ENCODE data around the gene FMN2.

The FMN2 gene

DNA sequence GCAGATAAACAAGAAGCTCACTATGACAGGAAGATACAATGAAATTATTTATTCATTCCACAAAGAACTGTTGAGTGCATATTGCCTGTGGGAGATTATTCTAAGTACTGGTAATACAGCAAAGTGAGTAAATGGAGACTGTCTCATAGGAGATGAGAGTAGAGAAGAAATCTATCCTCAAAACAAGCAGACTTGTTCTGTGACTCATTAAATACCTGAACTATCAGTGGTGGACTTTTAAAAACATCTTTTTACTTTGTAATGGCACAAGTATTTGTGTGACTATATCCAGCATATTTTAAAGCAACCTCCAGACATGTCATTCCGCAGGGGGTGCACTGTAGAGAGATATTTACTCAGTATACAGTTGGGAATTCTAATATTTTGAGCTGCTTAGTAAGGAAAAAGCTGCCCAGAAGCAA lies 259.2 kb downstream of the FMN2 start:
- TF ChIP-seq, protein P1, sequence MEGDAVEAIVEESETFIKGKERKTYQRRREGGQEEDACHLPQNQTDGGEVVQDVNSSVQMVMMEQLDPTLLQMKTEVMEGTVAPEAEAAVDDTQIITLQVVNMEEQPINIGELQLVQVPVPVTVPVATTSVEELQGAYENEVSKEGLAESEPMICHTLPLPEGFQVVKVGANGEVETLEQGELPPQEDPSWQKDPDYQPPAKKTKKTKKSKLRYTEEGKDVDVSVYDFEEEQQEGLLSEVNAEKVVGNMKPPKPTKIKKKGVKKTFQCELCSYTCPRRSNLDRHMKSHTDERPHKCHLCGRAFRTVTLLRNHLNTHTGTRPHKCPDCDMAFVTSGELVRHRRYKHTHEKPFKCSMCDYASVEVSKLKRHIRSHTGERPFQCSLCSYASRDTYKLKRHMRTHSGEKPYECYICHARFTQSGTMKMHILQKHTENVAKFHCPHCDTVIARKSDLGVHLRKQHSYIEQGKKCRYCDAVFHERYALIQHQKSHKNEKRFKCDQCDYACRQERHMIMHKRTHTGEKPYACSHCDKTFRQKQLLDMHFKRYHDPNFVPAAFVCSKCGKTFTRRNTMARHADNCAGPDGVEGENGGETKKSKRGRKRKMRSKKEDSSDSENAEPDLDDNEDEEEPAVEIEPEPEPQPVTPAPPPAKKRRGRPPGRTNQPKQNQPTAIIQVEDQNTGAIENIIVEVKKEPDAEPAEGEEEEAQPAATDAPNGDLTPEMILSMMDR (IDR thresholded peaks at IDR 0.05; ENCODE audit: low read depth, low read length) = no peak
- H3K4me3 ChIP-seq (replicated peaks in 1 of 2; ENCODE audit: low read depth in 2 of 2, low read length in 2 of 2) = no peak overlapping the region
- peak; percentile 10 to 88 for DNase-seq (ENCODE audit: low read depth in 2 of 2)

DNA sequence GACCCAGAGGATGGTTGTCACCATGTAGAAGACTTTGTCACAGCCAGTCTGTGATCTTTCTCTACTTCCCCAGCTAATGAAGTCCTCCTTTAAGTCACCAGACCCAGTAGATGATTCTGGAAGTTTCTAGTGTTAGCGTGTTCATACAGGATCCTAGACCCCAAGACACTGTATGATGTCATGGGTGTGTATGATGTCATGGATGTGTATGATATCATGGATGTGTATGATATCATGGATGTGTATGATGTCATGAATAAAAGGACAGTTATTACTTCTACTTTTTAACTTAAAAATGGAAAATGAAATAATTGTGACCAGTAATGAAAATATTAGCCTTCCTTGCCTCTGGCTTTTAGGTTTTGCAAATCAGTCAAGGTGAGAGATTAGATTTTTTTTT lies 260.0 kb downstream of the FMN2 start:
- TF ChIP-seq, protein P1 (IDR thresholded peaks at IDR 0.05; ENCODE audit: low read depth, low read length) = no peak
- peak in 1 of 2 donors; percentile 29 for DNase-seq (ENCODE audit: low read depth in 2 of 2)
- H3K4me3 ChIP-seq (replicated peaks in 1 of 2; ENCODE audit: low read depth in 2 of 2, low read length in 2 of 2) = no peak overlapping the region

DNA sequence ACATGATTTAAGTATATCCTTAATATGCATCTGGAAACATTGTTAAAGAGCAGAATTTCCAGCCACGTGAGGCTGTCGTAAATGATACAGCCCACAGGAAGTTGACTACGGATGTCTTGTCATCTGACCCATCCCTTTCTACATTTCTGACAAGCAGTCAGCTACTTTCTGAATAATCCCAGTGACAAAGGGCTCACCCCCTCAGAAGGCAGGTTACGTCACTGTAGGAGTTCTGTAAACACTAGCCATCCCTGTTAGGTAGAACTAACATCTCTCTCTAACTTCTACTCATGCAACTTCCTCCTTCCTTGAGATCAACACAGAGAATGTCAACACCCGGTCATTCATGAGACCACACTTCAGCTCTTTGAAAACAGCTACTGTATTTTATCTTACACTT lies 261.1 kb downstream of the FMN2 start:
- H3K4me3 ChIP-seq (replicated peaks in 1 of 2; ENCODE audit: low read depth in 2 of 2, low read length in 2 of 2) = no peak overlapping the region
- TF ChIP-seq, protein P1 (IDR thresholded peaks at IDR 0.05; ENCODE audit: low read depth, low read length) = no peak
- peak; percentile 26 to 74 for DNase-seq (ENCODE audit: low read depth in 2 of 2)

DNA sequence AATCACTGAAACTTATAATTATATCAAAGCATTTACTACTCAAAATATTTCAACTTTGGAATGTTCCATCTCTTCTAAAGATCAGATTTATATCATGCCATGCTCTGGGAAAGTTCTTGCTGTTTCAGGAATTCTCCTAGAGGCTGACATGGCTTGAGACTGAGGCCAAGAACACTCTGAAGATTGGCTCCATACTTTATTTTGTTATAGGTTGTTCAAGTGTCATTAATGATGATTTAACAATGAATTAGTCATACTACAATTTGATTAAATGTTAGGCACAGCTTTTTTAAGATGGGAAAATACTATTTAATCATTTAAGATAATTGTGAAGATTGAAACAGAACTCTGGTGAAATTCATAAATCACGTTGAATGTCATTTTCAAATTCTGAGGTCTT lies 264.9 kb downstream of the FMN2 start:
- no peak for DNase-seq (ENCODE audit: low read depth in 2 of 2)
- TF ChIP-seq, protein P1 (IDR thresholded peaks at IDR 0.05; ENCODE audit: low read depth, low read length) = no peak
- H3K4me3 ChIP-seq (replicated peaks in 1 of 2; ENCODE audit: low read depth in 2 of 2, low read length in 2 of 2) = no peak overlapping the region

DNA sequence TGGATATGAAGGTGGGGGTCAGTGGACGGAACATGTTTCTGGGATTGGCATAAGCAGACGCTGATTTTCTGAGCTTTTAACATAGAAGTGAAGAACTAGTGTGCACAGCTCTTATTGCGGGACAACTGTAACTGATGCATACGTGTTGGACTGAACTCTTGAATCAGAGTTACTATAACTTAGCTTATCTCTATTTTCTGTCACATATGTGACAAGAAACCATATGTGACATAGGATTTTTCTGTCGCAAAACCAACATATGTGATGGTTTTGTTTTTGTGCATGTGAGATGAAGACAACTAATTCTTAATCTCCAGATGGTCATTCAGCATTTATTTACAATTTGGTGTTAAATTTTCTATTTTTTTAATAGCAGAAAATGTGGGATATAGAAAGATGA lies 270.4 kb downstream of the FMN2 start:
- no peak overlapping the region for H3K4me3 ChIP-seq (replicated peaks in 1 of 2; ENCODE audit: low read depth in 2 of 2, low read length in 2 of 2)
- TF ChIP-seq, protein P1 (IDR thresholded peaks at IDR 0.05; ENCODE audit: low read depth, low read length) = no peak
- no peak for DNase-seq (ENCODE audit: low read depth in 2 of 2)

DNA sequence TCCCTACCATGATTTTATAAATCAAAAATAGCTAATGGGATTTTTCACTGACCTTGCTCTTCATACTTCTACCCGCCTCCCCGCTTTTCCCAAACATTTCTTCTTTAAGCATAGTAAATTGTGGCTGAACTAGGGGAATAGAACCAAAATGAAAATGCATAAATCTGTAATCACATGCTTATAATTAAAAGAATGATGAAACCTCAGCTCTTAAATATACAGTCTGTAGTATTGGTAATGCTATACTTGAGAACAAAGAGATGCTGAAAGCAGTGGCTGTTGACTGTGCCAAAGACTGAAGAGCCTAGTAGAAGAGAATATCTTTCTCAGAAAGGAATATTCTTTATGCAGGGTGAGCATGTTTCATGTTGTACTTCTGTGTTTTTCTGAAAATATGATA lies 271.1 kb downstream of the FMN2 start:
- TF ChIP-seq, protein P1 (IDR thresholded peaks at IDR 0.05; ENCODE audit: low read depth, low read length) = no peak
- DNase-seq (ENCODE audit: low read depth in 2 of 2) = no peak
- H3K4me3 ChIP-seq (replicated peaks in 1 of 2; ENCODE audit: low read depth in 2 of 2, low read length in 2 of 2) = no peak overlapping the region

DNA sequence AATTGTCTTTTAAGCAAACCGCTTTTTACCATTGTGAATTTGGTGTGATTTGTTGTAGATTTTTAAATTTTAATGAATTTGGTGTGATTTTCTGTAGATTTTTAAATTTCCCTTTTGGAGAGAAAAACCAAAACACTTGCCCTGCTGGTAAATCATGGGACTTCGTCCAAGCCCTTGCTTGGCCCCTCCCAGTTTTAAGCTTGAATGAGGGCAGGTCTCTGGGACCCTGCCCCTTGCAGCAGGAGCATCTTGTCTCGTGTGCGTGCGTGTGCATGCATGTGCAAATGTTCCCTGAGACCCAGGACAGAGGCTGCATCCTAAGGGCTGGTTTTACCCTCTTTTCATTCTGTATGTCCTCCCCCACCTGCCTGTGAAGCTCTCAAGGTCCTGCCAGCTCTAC lies 271.6 kb downstream of the FMN2 start:
- no peak overlapping the region for H3K4me3 ChIP-seq (replicated peaks in 1 of 2; ENCODE audit: low read depth in 2 of 2, low read length in 2 of 2)
- TF ChIP-seq, protein P1 (IDR thresholded peaks at IDR 0.05; ENCODE audit: low read depth, low read length) = no peak
- no peak for DNase-seq (ENCODE audit: low read depth in 2 of 2)

Measured in cardiac fibroblast (primary cell).